Gastroesophageal sphincter (tissue), 3 donors: ENCODE data around the gene ZCWPW1.

Experiments
- POLR2AphosphoS5 ChIP-seq: sonication (generic); formaldehyde crosslinking; IDR thresholded peaks from one replicate; pipeline ENCODE4 v1.6.1; 2017; ENCODE audit warnings: antibody characterized with exemption
- TF ChIP-seq, protein P1 (sequence below), 4 experiments: fragments of 200-600 bp in 2 of 4; fragments of 450-650 bp in 2 of 4; sonication (generic) in 1 of 4; IDR thresholded peaks; one replicate each; pipeline ENCODE4 v1.5.1; 2017 to 2019; ENCODE audit warnings: antibody characterized with exemption in 4 of 4, mild to moderate bottlenecking in 2 of 4, moderate library complexity in 2 of 4

DNA sequence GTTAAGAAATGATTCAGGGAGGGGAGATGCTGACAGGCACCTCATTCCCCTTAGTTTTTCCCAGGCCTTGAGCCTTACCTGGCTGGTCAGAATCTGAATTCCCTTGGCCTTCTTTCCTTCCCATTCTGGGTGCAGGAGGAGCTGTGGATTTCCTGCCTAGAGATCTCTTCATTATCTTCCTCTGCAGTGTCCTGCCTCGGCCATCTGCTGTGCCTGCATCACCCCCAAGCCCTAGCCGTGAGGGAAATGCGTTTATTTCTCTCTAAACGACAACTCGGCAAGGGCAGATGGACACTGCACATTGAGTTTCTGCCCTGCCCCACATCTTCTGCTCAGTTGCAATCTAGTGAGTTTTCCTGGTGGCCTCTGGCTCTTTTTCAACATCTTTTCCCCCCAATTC lies 26.7 kb downstream of the ZCWPW1 start:
- no peak for TF ChIP-seq POLR2AphosphoS5
- TF ChIP-seq, protein P1, sequence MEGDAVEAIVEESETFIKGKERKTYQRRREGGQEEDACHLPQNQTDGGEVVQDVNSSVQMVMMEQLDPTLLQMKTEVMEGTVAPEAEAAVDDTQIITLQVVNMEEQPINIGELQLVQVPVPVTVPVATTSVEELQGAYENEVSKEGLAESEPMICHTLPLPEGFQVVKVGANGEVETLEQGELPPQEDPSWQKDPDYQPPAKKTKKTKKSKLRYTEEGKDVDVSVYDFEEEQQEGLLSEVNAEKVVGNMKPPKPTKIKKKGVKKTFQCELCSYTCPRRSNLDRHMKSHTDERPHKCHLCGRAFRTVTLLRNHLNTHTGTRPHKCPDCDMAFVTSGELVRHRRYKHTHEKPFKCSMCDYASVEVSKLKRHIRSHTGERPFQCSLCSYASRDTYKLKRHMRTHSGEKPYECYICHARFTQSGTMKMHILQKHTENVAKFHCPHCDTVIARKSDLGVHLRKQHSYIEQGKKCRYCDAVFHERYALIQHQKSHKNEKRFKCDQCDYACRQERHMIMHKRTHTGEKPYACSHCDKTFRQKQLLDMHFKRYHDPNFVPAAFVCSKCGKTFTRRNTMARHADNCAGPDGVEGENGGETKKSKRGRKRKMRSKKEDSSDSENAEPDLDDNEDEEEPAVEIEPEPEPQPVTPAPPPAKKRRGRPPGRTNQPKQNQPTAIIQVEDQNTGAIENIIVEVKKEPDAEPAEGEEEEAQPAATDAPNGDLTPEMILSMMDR (IDR thresholded peaks at IDR 0.05), result no peak
